Measurements from ENCODE around the gene IGLON5.

Gene IGLON5

GRCh38 chr19:51311351-51312257 lies at the start of gene IGLON5:
IGLON5 (plus strand) TSS chr19:51311644; CDS start chr19:51311848, 204 bp downstream.
- no peak for DNase-seq (ENCODE audit: low spot score)
- TF ChIP-seq, protein P1, sequence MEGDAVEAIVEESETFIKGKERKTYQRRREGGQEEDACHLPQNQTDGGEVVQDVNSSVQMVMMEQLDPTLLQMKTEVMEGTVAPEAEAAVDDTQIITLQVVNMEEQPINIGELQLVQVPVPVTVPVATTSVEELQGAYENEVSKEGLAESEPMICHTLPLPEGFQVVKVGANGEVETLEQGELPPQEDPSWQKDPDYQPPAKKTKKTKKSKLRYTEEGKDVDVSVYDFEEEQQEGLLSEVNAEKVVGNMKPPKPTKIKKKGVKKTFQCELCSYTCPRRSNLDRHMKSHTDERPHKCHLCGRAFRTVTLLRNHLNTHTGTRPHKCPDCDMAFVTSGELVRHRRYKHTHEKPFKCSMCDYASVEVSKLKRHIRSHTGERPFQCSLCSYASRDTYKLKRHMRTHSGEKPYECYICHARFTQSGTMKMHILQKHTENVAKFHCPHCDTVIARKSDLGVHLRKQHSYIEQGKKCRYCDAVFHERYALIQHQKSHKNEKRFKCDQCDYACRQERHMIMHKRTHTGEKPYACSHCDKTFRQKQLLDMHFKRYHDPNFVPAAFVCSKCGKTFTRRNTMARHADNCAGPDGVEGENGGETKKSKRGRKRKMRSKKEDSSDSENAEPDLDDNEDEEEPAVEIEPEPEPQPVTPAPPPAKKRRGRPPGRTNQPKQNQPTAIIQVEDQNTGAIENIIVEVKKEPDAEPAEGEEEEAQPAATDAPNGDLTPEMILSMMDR (IDR thresholded peaks at IDR 0.05; ENCODE audit: extremely low read depth, insufficient read depth, missing control alignments), result no peak
- in situ Hi-C loops (cut with MboI; ENCODE audit: low pct_unique_long_range_greater_than_20kb, low sequenced_read_pairs, unreplicated experiment), result no loop called here

DNA sequence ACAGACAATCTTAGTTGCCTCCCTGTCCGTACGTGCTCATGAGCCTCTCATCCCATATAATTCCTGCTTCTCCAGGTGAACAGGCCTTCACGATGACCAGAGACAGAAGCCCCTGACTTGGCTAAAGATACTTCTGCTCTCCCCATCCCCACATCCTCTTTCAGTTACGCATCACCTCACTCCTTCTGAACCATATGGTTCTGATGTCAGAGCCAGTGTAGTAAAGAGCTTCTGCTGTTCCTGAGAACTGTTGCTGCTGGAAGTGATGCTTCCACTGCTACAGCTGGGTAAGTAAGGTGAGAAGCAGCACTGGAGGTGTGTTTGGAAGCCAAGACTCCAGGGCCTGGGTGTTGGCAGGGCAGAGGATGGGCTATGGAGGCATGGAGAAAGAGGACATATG lies 47.6 kb upstream of the IGLON5 start:
- DNase-seq (ENCODE audit: low spot score), result no peak
- TF ChIP-seq, protein P1 (IDR thresholded peaks at IDR 0.05; ENCODE audit: extremely low read depth, insufficient read depth, missing control alignments), result no peak
- in situ Hi-C loops (cut with MboI; ENCODE audit: low pct_unique_long_range_greater_than_20kb, low sequenced_read_pairs, unreplicated experiment), result no loop called here

DNA sequence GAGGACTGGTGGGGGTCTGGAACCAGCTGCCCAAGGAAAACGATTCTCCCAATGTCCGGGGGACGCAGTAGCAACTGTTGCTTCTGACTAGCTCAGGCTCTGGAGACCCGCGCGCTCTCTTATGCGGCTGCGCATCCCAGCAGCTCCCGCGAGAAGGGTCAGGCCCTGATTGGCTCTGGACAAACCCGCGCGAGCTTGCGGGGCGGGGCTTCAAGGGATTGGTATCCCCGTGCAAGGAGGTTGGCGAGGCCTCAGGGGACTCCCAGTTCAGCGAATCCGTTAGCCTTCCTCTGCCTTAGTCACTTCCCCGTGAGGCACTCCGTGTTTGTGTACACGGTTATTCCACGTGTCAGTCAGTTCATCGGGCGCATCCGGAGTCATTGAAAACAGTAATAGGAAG lies 40.4 kb upstream of the IGLON5 start:
- TF ChIP-seq, protein P1 (IDR thresholded peaks at IDR 0.05; ENCODE audit: extremely low read depth, insufficient read depth, missing control alignments), result no peak
- DNase-seq (ENCODE audit: low spot score), result no peak
- in situ Hi-C loops (cut with MboI; ENCODE audit: low pct_unique_long_range_greater_than_20kb, low sequenced_read_pairs, unreplicated experiment), result no loop called here

DNA sequence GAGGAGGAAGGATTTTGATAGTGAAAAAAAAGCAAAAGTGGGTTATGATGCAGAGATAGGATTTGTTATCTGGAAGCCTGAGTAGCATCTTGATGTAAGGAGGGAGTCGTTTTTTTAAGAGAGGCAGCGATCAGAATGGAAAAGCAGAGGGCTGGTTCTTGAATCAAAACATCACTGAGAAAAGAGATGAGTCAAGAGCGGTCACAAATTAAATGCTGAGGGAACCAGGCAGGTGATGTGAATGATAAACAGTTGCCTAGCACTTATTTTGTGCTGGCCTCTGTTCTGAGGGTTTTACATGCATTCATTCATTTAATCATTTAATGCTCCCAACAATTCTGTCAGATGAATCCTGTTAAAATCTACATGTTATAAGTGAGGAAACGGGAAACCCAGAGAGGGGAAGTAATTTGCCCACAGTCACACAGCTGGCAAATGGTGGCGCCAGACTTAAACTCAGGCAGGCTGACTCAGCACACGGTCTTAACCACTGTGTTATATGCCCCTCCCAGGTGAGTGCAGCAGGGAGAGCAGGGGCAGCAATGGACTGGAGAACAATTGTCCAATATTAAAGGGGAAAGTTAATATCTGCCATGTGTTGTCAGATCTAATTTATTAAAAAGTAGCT lies 39.1 kb upstream of the IGLON5 start:
- in situ Hi-C loops (cut with MboI; ENCODE audit: low pct_unique_long_range_greater_than_20kb, low sequenced_read_pairs, unreplicated experiment), result no loop called here
- DNase-seq (ENCODE audit: low spot score), result no peak
- TF ChIP-seq, protein P1 (IDR thresholded peaks at IDR 0.05; ENCODE audit: extremely low read depth, insufficient read depth, missing control alignments), result no peak

DNA sequence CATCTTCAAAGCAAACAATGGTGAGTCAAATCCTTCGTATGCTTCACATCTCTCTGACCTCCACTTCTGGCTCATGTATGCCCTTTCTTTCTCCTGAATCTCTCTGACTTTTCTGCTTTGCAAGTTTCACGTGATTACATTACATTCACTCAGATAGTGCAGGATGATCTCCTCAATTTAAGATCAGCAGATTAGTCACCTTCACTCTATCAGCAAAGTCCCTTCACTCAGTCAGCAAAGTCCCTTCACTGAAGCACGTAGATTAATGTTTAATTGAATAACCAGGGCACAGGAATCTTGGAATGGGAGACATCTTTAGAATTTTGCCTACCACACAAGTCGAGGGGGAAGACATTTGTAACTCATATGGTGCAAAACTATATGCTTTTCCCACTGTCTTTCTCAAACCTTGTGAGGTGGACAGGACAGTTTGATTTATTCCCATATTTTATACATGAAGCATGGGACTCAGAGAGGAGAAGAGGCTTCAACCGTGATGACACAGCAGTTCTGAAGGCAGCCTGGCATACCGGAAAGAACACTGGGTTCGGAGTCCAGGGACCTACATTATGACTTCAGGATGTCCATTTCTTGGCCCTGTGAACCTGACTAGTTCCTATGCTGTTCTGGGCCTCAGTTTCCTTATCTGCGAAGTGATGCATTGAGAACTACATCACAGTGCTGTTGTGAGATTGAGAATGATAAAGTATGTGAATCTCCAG lies 37.2 kb upstream of the IGLON5 start:
- no peak for DNase-seq (ENCODE audit: low spot score)
- in situ Hi-C loops (cut with MboI; ENCODE audit: low pct_unique_long_range_greater_than_20kb, low sequenced_read_pairs, unreplicated experiment), result no loop called here
- TF ChIP-seq, protein P1 (IDR thresholded peaks at IDR 0.05; ENCODE audit: extremely low read depth, insufficient read depth, missing control alignments), result no peak

- in situ Hi-C loops (cut with MboI; ENCODE audit: low pct_unique_long_range_greater_than_20kb, low sequenced_read_pairs, unreplicated experiment), result no loop called here
- no peak for DNase-seq (ENCODE audit: low spot score)
- TF ChIP-seq, protein P1 (IDR thresholded peaks at IDR 0.05; ENCODE audit: extremely low read depth, insufficient read depth, missing control alignments), result no peak
Measured at GRCh38 chr19:51277112-51277511, 34.3 kb upstream of the IGLON5 start.

All from GM13977 (cell line).